ENCODE measurements around the gene PYROXD2. TPM values are rescaled to one million over a fixed set of nuclear protein-coding genes. Genes with fewer than 3 reads are reported as not detected.

Gene PYROXD2
- 7.8 and 11.5 TPM in 2 replicates for total RNA-seq

DNA sequence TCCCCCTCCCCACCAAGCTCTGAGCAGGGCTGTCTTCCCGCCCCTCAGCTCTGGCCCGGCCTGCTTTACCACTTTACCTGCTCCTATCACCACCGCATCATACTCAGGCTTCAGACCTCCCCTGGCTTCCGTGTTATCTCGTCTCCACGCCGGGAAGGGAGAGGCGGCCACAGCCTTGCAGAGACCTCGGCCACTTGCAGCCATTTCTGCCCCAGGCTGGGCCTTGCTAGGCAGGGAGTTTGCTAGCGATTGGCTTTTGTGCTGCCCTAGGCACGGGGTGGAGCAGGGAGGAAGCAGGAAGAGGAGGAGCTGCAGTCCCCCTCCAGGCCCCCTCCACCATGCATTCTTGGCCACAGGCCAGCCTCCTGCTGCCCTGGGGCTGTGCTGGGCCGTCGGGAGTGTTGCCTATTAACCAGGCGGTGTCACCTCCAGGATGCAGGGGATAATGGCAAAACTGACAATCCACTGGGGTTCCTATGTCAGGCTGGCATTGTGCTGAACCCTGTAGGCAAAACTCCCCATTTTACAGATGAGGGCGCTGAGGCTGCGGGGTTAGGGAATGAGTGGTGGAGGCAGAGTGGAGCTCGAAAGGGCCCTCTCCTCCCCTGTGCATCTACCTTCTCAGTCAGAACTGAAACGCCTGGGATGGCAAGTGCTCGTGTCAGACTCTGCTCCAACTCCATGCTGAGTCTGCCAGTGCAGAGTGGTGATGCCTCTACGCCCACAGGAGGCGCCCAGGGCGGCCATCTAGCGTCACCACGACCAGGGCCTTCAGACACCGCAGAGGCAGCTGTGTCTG is at the start of gene PYROXD2:
Gene PYROXD2, minus strand, starts transcription at position 251 of the 799 bp plus-strand sequence. Its CDS starts 47 bp downstream, at position 204.

DNA sequence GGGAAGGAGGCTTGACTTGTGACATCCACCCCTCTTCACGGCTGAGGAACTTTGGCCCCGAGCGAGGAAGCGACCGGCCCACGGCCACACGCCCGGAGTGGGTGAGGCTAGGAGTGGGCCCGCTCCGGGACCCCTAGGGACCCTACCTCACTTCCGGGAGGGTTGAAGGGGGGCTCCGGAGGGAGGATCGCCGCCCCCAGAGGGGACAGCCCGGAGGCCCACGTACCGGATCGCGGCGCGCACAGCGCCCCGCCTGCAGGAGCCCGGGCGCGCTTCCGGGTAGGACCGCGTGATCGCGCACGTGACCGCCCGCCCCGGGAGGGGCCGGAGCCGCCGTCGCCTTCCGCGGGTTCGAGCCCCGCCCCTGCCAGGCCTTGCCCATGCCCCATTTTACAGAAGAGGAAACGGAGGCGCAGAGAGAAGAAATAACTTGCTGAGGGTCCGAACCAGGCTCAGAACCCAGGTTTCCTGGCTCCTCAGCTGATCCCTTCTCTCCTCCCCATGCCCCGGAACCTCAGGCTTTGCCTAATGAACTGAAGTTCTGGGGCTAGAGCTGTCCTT is 31.8 kb upstream of the PYROXD2 start, which contains the start of gene HPS1:
Gene HPS1, minus strand, starts transcription at position 275 of the 561 bp plus-strand sequence. CDS start 3,695 bp downstream, outside the sequence.

Small RNA genes within 50 kb of the gene (small RNA-seq; reads per million reads assigned to genes)
- gene MIR4685 = 0.38 reads per million, percentile 3 among the genes with 10 or more reads in this experiment

Other genes with a start within 250 kb of the PYROXD2 start
- 13.7 and 32.8 TPM in 2 replicates for gene LOXL4, start 147.0 kb downstream of the PYROXD2 start, total RNA-seq
- 41.1 and 49.4 TPM in 2 replicates for gene HPS1, start 31.8 kb upstream of the PYROXD2 start, total RNA-seq